Activated naive CD4-positive, alpha-beta T cell treated with anti-CD3 and anti-CD28 coated beads, Interleukin-2, amount 50 U/mL, for 24 hours (primary cell): ENCODE measurements around the gene C2.

ENCODE experiments used
- H3K27ac Mint-ChIP-seq: one replicate; pipeline ENCODE4 v1.8.0; 2021; ENCODE audit warnings: mild to moderate bottlenecking, mixed read lengths
- H3K27me3 Mint-ChIP-seq: one replicate; pipeline ENCODE4 v1.8.0; 2021; ENCODE audit warnings: mixed read lengths
- H3K36me3 Mint-ChIP-seq: one replicate; pipeline ENCODE4 v1.8.0; 2021; ENCODE audit warnings: mixed read lengths
- H3K4me1 Mint-ChIP-seq: one replicate; pipeline ENCODE4 v1.8.0; 2021; ENCODE audit warnings: mixed read lengths
- H3K4me3 Mint-ChIP-seq: one replicate; pipeline ENCODE4 v1.8.0; 2021; ENCODE audit warnings: mild to moderate bottlenecking, mixed read lengths
- H3K9me3 Mint-ChIP-seq: one replicate; pipeline ENCODE4 v1.8.0; 2021; ENCODE audit warnings: mixed read lengths

C2 gene

DNA sequence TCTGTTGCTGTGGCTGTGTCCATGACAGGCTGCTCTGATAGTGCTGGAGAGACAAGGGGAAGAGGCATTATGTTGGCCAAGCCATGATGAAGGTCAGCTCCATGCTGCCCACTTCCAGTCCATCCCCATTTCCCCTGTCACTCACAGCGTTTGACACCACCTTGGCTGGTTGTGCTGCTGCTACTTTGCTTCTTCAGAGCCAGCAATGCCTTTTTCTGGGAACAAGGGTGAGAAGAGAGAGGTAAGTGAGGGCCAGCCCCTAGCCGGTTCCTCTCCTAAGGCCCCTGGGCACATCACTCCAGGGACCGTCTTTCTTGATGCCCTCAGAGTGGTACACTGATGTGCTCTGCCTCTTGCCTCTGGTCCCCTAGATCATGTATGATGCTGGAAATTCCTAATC lies 29.3 kb downstream of the C2 start:
- no peaks in the 10 kb centered on the region for H3K9me3 Mint-ChIP-seq
- no peaks in the 10 kb centered on the region for H3K27me3 Mint-ChIP-seq
- H3K36me3 Mint-ChIP-seq = peaks cover 13% of the 10 kb centered on the region
- peak overlapping the region; percentile 98 for H3K4me3 Mint-ChIP-seq
- peaks cover 34% of the 10 kb centered on the region for H3K4me1 Mint-ChIP-seq
- H3K27ac Mint-ChIP-seq = peak overlapping the region; percentile 30

DNA sequence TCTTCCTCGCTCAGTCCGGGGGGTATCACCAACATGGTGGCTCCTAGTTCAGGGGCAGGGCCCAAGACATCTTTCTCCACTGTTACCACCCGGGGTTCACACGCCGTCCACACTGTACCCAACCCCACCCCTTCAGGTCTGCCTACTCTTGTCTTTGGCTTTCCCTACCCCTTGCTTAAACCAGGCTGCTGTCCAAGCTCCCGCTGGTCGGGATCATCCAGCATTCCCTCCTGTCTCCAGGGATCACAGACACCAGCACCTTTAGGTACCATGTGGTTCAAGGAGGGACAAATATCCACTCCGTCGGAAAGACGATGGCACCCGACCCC lies 30.9 kb downstream of the C2 start:
- no peaks in the 10 kb centered on the region for H3K9me3 Mint-ChIP-seq
- peaks cover 16% of the 10 kb centered on the region for H3K36me3 Mint-ChIP-seq
- H3K4me1 Mint-ChIP-seq = peaks cover 44% of the 10 kb centered on the region
- no peaks in the 10 kb centered on the region for H3K27me3 Mint-ChIP-seq
- peak overlapping the region; percentile 92 for H3K27ac Mint-ChIP-seq
- peak overlapping the region; percentile 98 for H3K4me3 Mint-ChIP-seq

DNA sequence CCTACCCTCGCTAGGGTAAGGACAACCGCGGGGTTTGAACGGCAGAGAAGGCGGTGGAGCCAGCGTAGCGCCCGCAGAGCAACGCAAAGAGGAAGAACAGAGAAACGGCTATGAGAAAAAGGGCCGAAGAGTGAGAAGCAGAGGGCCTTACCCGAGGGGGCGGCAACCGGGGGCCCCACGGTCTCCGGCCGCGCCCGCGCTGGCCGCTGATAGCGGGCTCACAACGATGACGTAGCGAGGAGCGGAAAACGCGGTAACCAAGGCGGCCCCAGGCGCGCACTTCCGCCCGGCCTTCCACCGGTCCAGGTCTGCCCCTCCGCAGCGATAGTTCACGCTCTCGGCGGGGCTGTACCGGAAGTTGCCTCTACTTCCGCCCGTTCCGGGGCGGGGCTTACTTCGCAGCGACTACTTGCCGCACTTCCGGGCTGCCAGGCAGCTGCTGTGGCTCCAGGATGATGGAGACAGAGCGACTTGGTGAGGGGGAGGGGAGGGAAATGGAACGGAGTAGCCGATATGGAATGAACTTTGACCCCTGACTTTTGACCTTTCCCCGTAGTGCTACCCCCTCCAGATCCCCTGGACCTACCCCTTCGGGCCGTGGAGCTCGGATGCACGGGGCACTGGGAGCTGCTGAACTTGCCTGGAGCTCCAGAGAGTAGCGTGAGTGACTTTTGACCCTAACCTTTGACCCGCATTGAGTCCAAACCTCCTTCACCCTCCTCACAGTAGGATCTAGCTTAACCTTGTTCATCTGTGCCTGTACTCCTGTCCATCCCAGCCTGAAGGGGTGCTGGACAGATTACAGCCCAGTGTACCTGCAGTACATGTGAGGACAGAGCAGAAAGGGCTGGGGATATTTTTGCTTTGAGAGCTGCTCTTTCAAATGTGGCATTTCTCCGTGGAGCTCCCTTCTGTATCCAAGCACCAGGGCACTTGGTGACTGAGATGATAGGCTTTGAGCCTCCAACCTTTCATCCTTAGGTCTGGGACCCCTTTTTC lies 31.5 kb downstream of the C2 start, which contains the start of the genes NELFE and SKIC2:
Gene NELFE (minus strand): TSS at position 231 of the 999 bp plus-strand sequence. CDS start 525 bp downstream, outside the sequence.
Gene SKIC2 (plus strand): TSS at position 435 of the 999 bp plus-strand sequence. CDS start 18 bp downstream, at position 453.
- peaks cover 44% of the 10 kb centered on the region for H3K4me1 Mint-ChIP-seq
- H3K4me3 Mint-ChIP-seq = peak within 1 kb of the TSS; percentile 98
- H3K36me3 Mint-ChIP-seq = peaks cover 15% of the 10 kb centered on the region
- H3K9me3 Mint-ChIP-seq = no peaks in the 10 kb centered on the region
- peak within 1 kb of the TSS; percentile 92 for H3K27ac Mint-ChIP-seq
- H3K27me3 Mint-ChIP-seq = no peaks in the 10 kb centered on the region

DNA sequence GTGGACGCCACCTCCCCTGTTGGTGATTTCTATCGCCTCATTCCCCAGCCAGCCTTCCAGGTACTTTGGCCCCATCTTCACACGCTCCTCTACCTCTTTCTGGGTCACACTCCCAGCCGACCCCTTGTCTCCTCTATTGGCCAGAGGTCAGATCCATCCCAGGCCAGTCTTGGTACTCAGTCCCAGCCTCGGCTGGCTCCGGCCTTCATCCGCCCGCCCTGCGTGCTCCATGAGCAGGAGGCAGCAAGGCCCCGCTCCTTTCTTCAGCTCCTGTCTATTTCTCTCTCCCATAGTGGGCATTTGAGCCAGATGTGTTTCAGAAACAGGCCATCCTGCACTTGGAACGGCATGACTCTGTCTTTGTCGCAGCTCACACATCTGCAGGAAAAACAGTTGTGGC lies 34.1 kb downstream of the C2 start:
- Mint-ChIP-seq H3K4me3 (peak overlapping the region; percentile 16), H3K27me3 (no peaks in the 10 kb centered on the region), H3K4me1 (peaks cover 44% of the 10 kb centered on the region), H3K27ac (peak overlapping the region; percentile 61), H3K9me3 (no peaks in the 10 kb centered on the region), H3K36me3 (peaks cover 16% of the 10 kb centered on the region)

DNA sequence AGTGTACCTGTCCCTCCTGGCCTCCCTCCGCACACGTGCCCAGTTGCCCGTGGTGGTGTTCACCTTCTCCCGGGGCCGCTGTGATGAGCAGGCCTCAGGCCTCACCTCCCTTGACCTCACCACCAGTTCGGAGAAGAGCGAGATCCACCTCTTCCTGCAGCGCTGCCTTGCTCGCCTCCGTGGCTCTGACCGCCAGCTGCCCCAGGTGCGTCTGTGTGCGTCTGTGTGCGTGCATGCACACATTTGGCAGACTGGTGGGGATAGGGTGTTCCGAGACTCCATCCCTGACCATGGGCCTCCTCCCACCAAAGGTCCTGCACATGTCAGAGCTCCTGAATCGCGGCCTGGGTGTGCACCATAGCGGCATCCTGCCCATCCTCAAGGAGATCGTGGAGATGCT lies 36.4 kb downstream of the C2 start:
- Mint-ChIP-seq H3K4me3 (no peak overlapping the region), H3K27ac (peak overlapping the region; percentile 30), H3K36me3 (peaks cover 14% of the 10 kb centered on the region), H3K27me3 (no peaks in the 10 kb centered on the region), H3K4me1 (peaks cover 29% of the 10 kb centered on the region), H3K9me3 (no peaks in the 10 kb centered on the region)

DNA sequence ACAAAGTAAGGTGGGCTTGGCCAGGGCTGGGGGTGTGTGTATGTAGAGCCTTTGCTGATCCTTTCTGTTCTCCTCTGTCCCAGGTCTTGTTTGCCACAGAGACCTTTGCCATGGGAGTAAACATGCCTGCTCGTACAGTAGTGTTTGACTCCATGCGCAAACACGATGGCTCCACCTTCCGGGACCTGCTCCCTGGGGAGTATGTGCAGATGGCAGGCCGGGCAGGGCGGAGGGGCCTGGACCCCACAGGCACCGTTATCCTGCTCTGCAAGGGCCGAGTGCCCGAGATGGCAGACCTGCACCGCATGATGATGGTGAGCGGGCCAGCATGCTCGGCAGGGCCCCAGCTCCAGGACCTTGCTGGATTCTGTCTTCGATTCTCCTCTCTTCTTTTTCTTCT lies 38.2 kb downstream of the C2 start:
- H3K27ac Mint-ChIP-seq = no peak overlapping the region
- H3K36me3 Mint-ChIP-seq = peaks cover 20% of the 10 kb centered on the region
- H3K4me3 Mint-ChIP-seq = no peak overlapping the region
- H3K27me3 Mint-ChIP-seq = no peaks in the 10 kb centered on the region
- H3K9me3 Mint-ChIP-seq = no peaks in the 10 kb centered on the region
- peaks cover 27% of the 10 kb centered on the region for H3K4me1 Mint-ChIP-seq

DNA sequence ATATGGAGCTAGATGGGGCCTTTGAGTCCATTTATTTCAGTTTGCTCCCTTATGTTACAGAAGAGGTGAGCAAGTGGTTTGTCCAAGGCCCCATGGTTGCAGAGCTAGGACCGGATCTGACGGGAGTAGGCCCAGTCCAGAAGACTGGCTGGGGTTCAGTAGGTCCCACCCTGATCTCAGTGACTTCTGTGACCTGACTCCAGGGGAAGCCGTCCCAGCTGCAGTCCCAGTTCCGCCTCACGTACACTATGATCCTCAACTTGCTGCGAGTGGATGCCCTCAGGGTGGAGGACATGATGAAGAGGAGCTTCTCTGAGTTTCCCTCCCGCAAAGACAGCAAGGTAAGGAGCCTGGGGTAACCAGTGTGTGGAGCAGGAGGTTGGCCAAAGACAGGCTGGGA lies 39.0 kb downstream of the C2 start:
- Mint-ChIP-seq H3K9me3 (no peaks in the 10 kb centered on the region), H3K4me1 (peaks cover 30% of the 10 kb centered on the region), H3K36me3 (peaks cover 18% of the 10 kb centered on the region), H3K4me3 (no peak overlapping the region), H3K27ac (no peak overlapping the region), H3K27me3 (no peaks in the 10 kb centered on the region)

DNA sequence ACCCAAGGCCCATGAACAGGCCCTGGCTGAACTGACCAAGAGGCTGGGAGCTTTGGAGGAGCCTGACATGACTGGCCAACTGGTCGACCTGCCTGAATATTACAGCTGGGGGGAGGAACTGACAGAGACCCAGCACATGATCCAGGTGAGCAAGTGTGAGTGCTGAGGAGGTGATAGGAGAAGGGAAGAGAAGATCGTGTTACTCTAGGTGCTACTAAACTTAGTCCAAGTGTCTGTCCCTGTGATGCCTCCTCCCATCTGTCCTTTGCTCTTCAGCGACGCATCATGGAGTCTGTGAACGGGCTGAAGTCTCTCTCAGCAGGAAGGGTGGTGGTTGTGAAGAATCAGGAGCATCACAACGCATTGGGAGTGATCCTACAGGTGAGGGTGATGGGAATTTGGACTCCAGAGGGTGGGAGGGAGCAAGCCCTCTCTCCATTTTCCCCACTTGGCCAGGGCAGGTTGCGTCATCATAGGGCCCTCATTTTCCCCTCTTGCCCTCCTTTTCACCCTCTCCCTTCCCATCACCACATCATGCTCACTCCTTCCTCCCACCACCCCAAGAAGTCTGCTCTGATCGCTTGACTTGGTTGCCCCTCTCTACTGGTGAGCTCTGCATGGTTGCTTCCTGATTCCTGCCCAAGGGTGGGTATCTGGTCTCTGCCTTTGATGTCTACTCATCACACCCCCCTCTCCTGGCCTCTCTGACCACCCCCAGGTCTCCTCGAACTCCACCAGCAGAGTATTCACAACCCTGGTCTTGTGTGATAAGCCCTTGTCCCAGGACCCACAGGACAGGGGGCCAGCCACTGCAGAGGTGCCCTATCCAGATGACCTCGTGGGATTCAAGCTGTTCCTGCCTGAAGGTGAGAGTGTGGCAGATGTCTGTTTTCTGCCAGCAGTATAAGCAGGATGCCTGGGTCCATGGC lies 39.7 kb downstream of the C2 start:
- Mint-ChIP-seq H3K27ac (no peak overlapping the region), H3K9me3 (no peaks in the 10 kb centered on the region), H3K4me3 (no peak overlapping the region), H3K27me3 (no peaks in the 10 kb centered on the region), H3K4me1 (peaks cover 29% of the 10 kb centered on the region), H3K36me3 (peaks cover 13% of the 10 kb centered on the region)

DNA sequence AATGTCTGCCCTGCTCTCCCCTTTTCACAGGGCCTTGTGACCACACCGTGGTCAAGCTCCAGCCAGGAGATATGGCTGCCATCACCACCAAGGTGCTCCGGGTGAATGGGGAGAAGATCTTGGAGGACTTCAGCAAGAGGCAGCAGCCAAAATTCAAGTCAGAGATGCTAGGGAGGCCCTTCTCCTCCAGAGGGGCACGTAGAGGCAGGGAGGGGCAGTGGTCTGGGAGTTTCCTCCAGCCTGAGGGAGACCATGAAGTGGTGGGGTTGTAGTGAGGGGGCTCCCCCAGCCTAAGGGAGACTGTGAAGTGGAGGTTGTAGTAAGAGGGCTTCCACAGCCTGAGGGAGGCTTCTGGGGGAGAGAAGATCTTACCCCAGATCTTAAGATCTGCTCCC lies 40.4 kb downstream of the C2 start:
- Mint-ChIP-seq H3K27me3 (no peaks in the 10 kb centered on the region), H3K27ac (peak overlapping the region; percentile 55), H3K9me3 (no peaks in the 10 kb centered on the region), H3K4me3 (no peak overlapping the region), H3K36me3 (peaks cover 11% of the 10 kb centered on the region), H3K4me1 (peaks cover 29% of the 10 kb centered on the region)

DNA sequence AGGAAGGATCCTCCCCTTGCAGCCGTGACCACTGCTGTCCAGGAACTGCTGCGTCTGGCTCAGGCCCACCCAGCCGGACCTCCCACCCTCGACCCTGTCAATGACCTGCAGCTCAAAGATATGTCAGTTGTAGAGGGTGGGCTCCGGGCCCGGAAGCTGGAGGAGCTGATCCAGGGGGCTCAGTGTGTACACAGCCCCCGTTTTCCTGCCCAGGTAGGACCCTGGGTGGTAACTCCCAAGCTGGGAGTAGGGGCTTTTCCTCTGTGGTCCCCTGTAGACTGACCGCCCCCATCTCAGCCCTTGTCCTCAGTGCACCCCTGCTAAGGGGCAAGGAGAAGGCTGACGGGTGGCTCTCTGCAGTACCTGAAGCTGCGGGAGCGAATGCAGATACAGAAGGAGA lies 40.8 kb downstream of the C2 start:
- H3K27ac Mint-ChIP-seq = peak overlapping the region; percentile 46
- peaks cover 33% of the 10 kb centered on the region for H3K4me1 Mint-ChIP-seq
- no peaks in the 10 kb centered on the region for H3K27me3 Mint-ChIP-seq
- H3K4me3 Mint-ChIP-seq = no peak overlapping the region
- peaks cover 9% of the 10 kb centered on the region for H3K36me3 Mint-ChIP-seq
- no peaks in the 10 kb centered on the region for H3K9me3 Mint-ChIP-seq

DNA sequence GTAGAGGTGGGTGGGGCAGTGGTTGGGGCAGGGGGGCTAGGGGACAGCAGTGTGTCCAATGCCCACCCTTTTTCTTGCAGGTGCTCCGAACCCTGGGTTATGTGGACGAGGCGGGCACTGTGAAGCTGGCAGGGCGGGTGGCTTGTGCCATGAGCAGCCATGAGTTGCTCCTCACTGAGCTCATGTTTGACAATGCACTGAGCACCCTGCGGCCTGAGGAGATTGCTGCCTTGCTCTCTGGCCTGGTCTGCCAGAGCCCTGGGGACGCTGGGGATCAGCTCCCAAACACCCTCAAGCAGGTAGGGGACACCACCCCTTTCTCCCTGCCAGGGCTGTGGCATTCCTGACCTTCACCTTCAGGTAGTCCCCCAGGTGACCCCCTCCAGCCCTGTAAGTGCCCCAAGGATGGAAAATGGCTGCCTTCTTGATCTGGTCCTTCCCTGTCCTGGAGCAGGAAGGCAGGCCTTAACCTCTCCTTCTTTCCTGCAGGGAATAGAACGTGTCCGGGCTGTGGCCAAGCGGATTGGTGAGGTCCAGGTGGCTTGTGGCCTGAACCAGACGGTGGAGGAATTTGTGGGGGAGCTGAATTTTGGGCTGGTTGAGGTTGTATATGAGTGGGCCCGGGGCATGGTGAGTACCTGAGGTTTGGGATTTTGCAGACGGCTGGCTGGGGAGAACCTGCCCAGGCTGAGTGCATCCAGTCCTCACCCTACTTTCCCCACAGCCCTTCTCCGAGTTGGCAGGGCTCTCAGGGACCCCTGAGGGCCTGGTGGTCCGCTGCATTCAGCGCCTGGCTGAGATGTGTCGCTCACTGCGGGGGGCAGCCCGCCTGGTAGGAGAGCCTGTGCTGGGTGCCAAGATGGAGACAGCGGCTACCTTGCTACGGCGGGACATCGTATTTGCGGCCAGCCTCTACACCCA lies 41.5 kb downstream of the C2 start:
- Mint-ChIP-seq H3K27ac (no peak overlapping the region), H3K36me3 (peaks cover 9% of the 10 kb centered on the region)

DNA sequence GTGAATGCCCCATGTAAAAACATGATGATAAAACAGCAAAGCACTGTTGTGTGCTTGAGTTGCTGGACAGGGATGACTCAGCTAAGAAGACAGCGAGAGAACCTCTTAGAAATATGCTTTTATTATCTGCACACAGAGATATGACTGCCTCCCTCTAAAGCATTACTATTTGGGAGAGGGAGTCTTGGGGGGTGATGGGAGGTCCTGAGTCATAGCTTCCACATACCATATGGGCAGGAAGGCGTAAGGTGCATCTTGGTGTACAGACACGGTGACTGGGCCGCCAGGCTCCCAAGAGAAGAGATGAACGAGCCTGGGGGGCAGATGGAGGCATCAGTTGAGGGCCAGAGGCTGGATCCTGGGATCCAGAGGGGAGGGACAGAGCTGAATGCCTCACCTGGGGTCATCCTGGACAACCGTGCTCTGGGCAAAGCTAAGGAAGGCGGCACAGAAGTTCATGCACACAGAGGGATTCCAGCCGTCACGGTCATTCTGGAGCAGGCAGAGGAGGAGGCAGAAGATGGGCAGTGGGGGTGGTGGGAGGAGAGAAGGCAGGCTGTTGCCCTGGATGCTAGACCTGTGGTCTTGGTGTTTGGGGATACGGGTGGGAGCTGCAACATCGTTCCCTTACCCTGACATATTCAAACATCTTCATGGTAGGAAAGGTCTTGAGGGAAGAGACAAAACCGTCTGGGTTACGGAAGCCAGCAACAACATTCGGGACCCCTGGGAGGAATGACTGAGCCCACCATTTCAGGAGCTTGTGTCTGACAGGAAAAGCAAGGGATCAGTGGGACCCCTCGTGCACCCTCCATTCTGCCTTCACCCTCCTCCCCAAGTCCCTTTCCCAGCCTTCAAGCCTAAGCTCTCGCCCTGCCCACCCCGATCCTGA lies 42.4 kb downstream of the C2 start:
- no peaks in the 10 kb centered on the region for H3K27me3 Mint-ChIP-seq
- H3K4me1 Mint-ChIP-seq = peaks cover 47% of the 10 kb centered on the region
- H3K27ac Mint-ChIP-seq = peak overlapping the region; percentile 92
- H3K4me3 Mint-ChIP-seq = peak overlapping the region; percentile 74
- H3K9me3 Mint-ChIP-seq = no peaks in the 10 kb centered on the region
- H3K36me3 Mint-ChIP-seq = peaks cover 11% of the 10 kb centered on the region

More for the DNA sequence above, 41.5 kb downstream of the C2 start:
- H3K4me3 Mint-ChIP-seq = no peak overlapping the region
- H3K9me3 Mint-ChIP-seq = no peaks in the 10 kb centered on the region
- H3K4me1 Mint-ChIP-seq = peaks cover 40% of the 10 kb centered on the region
- H3K27me3 Mint-ChIP-seq = no peaks in the 10 kb centered on the region

DNA sequence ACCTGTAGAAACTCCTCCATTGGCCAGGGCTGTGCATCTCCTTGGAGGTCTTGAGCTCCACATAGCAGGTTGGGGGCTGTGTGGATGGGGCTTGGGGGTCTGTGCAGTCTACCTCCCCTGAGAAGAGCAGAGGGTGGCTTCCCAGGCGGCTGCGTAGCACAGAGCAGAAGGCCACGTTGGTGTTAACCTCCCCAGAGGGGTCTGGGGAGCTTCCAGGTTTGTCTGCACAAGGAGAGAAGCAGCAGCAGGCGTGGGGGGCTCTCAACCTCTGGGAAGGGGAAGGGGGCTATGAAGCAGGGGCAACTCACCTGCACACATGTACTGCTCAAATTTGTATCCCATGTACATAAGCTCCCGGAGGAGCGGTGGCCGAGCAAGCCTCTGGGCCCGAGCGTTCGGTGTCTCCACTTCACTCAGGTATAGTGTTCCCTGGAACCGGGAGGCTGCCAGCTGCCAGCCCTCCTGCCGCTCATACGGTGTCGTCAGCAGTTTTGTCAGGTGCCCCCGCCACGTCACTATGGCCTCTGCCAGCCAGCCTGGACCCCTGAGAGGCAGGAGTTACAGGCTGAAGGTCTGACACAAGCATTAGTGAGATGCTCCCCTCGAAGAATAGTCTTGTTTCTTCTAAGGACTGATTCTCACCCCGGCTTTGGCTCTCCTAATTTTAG lies 43.2 kb downstream of the C2 start:
- Mint-ChIP-seq H3K4me3 (peak overlapping the region; percentile 84), H3K36me3 (peaks cover 9% of the 10 kb centered on the region), H3K4me1 (peaks cover 47% of the 10 kb centered on the region), H3K9me3 (no peaks in the 10 kb centered on the region), H3K27me3 (no peaks in the 10 kb centered on the region), H3K27ac (peak overlapping the region; percentile 99)
